ENCODE results near the gene ISG20. TPM values are rescaled to one million over a fixed set of nuclear protein-coding genes. Genes with fewer than 3 reads are reported as not detected.
A peak's percentile ranks its signal among the peaks of the same experiment; 100 is the strongest.

Gene ISG20
- total RNA-seq, 1 experiment from 2014 or later, result 3.8 TPM

- no peak for DNase-seq (ENCODE audit: low spot score)
These were observed 14.6 kb downstream of the ISG20 start for GRCh38 chr15:88653200-88654064.

DNA sequence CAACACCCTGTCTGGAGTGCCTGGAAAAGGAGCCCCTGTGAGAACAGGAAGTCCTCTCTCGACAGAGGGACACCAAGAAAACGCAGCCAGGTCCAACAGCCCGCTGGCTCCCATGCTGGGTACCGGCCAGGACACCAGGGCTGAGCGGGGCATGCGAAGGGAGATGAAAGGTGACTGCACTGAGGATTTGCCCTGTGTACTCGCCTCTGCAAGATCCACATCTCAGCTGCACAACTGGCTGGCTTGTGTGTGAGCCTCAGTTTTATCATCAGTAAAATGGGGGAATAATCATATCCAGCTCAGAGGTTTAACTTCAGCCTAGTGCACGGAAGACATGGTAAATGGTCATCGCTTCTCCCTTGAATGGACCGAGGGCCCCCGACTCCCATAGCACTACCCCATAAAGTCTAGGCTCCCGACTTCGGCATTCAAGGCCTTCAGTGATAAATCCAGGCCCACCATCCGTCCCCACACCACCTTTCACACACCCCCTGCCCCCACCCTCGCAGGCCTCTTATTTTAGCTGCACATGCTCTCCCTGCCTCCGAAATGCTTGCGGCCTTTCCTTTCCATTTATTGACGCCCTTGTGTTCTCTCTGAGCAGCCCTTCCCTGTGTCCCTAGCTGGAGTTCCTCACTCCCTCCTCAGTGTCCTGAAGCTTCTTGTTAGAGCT, 15.8 kb downstream of the ISG20 start:
- no peak for DNase-seq (ENCODE audit: low spot score)

GRCh38 chr15:88655103-88655553, 16.3 kb downstream of the ISG20 start:
- no peak for DNase-seq (ENCODE audit: low spot score)

GRCh38 chr15:88655800-88656488, 17.1 kb downstream of the ISG20 start:
- no peak for DNase-seq (ENCODE audit: low spot score)

- no peak for DNase-seq (ENCODE audit: low spot score)
These were observed 18.0 kb downstream of the ISG20 start for GRCh38 chr15:88656760-88657221.

- peak; percentile 34 for DNase-seq (ENCODE audit: low spot score)
These were observed 18.7 kb downstream of the ISG20 start for GRCh38 chr15:88657326-88658069.

- DNase-seq (ENCODE audit: low spot score), result no peak
These were observed 19.5 kb downstream of the ISG20 start for GRCh38 chr15:88658070-88658965.

- no peak for DNase-seq (ENCODE audit: low spot score)
These were observed 20.4 kb downstream of the ISG20 start for GRCh38 chr15:88658972-88659931.

DNA sequence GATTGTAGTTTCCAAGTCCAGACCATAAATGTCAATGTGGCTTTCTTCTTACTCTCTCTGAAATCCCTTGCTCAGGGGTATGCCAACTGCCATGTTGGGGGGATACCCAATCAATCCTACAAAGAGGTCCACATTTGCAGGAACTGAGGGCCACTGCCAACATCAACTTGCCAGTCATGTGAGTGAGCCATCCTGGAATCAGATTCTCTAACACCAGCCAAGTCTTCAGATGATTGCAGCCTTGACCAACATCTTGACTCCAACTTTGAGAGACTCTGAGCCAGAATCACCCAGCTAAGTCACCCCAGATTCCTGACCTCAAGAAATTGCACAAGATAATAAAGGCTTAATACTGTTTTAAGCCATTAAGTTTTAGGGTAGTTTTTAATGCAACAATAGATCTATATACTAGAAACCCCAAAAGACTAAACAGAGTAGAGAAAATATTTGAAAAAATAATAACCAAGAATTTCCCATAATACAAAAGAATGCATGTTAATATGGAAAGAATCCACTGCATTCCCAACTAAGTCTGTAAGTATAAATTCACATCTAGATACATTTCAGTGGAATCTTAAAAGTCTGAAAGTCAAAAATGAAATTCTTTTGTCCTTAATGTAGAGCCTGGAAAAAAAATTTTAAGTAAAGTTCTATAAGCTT, 22.4 kb downstream of the ISG20 start:
- no peak for DNase-seq (ENCODE audit: low spot score)

DNA sequence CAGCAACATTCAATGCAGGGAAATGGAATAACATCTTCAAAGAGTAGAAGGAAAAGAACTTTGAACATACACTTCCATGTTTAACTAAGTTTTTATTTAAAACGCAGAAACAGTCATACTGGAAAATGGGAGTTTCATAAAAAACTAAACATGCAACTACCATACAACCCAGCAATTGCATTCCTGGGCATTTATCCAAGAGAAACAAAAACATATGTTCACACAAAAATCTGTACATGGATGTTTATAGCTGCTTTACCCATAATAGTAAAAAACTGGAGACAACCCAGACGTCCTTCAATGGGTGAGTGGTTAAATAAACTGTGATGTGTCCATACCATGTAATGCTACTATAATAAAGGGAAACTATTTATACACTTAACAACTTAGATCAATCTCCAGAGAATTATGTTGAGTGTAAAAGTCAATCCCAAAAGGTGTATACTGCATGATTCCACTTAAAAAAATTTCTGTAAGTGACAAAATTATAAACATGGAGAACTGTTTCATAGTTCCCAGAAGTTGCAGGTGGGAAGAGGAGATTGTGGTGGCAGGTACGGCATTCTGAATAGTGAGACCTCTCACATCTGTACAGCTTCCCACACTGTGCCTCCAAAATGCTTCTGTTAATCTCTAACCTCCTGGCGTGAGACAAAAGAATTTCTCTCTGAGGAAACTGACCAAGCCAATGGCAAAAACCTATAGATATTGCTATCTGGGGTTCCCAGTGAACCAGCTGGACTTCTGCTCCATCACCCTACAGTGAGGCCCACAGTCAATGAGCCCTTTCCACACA, 23.1 kb downstream of the ISG20 start:
- no peak for DNase-seq (ENCODE audit: low spot score)

GRCh38 chr15:88663141-88663621, 24.4 kb downstream of the ISG20 start:
- no peak for DNase-seq (ENCODE audit: low spot score)

DNA sequence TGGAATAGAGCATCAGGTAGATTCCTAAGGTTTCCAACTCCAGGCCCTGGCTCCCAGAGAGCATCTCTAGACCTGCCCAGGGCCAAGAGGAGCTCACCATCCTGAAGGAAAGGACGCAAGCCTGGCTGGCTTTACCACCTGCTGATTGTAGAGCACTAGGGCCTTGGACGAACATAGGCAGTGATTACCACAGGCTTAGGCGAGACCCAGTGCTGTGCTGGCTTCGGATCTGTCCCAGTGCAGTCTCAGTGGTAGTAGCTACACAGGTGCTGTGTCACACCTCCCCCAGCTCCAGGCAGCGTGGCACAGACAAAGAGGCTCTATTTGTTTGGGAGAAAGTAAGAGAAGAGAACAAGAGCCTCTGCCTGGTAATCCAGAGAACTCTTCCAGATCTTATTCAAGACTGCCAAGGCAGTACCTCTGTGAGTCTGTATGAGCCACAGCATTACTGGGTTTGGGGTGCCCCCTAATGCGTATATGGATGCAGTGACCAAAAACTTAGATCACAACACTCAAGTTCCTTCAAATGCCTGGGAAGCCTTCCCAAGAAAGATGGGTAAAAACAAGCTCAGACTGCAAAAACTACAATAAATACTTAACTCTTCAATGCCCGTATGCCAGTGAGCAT, 25.4 kb downstream of the ISG20 start:
- DNase-seq (ENCODE audit: low spot score), result no peak

GRCh38 chr15:88674661-88675060, 35.8 kb downstream of the ISG20 start:
- no peak for DNase-seq (ENCODE audit: low spot score)

GRCh38 chr15:88678755-88679154, 39.9 kb downstream of the ISG20 start:
- DNase-seq (ENCODE audit: low spot score), result no peak

GRCh38 chr15:88680241-88681001, 41.6 kb downstream of the ISG20 start:
- DNase-seq (ENCODE audit: low spot score), result no peak

- DNase-seq (ENCODE audit: low spot score), result no peak
These were observed 42.9 kb downstream of the ISG20 start for GRCh38 chr15:88681610-88682221.

Data from A172 (cell line).